ENCODE data around the gene PRSS57.

DNA sequence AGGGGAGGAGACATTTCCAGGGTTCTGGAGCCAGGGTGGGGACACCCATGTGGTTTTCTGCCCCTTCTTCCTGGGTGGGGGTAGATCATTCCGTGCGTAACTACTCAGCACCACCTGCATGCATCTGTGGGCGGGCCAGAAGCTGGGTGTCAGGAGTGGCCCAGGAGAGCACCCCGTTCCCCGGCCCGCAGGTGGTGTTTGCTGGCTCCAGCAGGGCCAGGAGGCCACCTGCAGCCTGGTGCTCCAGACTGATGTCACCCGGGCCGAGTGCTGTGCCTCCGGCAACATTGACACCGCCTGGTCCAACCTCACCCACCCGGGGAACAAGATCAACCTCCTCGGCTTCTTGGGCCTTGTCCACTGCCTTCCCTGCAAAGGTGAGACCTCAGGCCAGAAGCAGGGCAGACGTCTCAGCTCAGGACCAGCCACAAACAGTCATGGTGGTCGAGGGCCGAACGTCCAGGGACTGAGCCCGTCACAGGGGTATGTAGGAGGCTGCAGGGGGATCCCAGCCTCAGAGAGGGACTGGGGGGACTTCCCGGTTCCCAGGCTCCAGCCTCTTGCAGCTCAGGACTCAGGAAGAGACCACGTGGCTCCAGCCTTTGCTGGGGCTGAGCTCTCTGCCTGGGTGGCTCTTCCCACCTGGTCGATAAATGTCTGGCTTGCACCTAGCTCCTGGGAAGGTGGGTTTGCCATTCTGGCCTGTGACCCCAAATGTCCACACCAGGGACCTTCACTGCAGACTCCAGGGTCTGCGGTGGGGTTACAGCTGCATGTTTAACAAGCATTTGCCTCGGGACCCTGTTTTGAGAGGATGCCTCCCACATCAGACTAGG, 17.4 kb downstream of the PRSS57 start:
- TF ChIP-seq CTCF (IDR thresholded peaks at IDR 0.05) (no peak), POLR2A (IDR thresholded peaks at IDR 0.05) (no peak)
